AG08395 (cell line): ENCODE results near the gene FOXP1.

ENCODE experiments used
- DNase-seq: peaks from one replicate; pipeline ENCODE4 v3.0.0; 2012; ENCODE audit warnings: mixed read lengths, low spot score

The FOXP1 gene

DNA sequence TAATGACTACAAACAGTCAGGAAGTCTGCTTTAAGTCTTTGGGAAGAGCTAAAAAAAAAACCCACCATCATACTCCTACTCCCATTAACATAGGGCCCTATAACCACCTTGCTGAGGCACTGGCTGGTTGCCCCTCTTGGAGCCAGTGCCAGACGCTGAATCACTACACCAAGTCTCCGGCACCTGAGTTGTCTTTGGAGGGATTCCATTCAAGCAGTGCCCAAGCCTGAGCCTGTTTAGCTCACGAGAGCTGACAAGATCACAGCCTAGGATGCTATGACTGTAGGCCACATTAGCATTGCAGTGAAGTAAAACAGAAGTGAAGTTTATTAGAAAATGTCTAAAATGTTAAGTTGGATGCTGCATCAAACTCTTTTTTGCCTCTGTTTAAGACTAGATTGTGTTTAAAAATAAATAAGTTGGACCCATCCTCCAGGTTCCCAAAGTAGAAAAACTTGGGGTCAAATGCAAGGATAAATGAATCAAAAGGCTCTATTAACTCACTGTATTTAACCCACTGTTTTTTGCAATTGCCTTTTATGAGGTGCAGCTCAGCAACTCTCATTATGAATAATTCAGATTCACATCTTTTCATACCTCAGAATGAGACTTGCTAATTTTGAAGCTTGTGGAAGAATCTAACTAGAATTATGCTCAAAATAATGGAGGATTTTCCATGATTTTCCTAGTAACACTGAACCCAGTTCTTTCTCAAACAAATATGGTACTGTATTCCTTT lies 461.9 kb downstream of the FOXP1 start:
- no peak for DNase-seq

DNA sequence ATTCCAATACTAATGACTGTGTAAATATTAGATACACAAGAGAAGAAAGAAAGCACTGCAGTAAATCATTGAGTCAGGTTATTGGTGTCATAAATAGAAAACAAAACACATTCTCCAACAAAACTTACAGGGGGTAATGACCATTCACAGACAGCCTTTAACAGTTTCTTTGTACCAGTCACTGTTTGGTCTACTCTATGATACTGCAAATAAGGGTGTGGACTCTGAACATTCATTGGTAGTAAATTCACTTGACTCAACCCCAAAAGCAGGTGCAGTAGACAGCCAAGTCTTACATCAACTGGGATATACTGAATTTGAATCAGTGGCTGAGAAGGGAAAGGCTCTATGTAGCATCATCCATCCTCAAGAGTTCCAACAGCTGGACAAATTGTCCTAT lies 463.5 kb downstream of the FOXP1 start:
- no peak for DNase-seq

DNA sequence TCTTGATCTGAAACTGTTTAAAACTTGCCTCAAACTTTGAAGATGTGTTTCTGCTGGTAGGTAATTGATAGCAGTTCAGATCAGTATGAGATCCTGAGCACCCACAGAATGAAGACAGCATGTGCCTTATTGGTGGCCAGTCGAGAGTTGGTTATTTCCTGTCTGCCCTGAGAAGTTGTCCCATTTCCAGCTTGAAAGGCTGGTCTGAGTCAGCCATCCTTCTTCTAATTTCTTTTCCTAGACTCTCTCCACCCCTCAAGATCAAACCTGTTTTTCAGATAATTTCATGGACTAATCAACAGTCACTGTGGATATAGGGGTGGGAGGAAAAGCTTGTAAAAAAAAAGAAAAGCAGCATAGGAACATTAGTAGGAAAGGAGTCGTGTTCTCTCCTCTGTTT lies 464.4 kb downstream of the FOXP1 start:
- peak; percentile 32 for DNase-seq

DNA sequence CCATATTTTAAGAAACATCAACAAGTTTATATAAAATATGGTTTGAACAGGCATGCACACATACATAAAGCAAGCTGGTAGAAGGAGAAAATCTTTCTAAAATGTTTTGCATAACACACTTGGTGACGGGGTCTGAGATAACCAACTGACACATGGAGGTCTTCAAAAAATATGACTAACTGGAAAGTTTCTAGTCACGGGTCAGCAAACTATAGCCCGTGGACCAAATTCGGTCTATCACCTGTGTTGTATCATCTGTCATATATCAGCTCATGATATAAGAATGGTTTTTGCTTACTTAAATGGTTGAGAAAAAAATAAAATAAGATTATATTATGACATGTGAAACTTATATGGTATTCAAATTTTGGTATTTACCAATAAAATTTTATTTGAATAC lies 465.1 kb downstream of the FOXP1 start:
- DNase-seq: no peak

DNA sequence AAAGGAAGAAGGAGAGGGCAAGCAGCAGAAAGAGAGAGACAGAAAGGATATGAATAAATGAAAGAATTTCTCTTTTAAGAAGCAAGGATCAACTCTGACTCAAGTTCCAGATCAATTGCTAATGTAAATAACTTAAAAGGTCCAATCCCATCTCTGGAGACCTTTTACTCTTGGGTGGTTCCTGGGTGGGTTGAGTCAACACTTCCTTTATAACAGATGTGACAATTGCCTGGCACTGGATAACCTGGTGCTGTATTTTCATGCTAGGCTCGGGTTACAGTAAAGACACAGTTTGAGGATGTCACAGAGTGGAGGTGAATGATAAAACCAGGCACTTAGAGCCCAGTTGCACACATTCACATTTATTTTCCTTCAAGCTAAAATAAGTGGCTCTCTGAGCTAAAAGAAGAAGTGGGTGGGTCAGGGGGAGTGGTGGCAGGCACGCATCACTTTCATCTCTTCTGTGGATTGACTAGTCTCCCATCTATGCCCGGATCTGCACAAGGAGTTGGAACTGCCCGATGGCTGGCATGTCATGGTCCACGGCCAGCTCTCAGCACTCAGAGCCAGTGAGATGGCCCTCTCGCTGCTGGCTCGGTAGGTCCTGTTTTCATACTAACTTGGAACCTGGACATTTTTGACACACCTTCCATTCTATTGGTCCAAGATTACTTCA lies 465.8 kb downstream of the FOXP1 start:
- peak; percentile 9 for DNase-seq

DNA sequence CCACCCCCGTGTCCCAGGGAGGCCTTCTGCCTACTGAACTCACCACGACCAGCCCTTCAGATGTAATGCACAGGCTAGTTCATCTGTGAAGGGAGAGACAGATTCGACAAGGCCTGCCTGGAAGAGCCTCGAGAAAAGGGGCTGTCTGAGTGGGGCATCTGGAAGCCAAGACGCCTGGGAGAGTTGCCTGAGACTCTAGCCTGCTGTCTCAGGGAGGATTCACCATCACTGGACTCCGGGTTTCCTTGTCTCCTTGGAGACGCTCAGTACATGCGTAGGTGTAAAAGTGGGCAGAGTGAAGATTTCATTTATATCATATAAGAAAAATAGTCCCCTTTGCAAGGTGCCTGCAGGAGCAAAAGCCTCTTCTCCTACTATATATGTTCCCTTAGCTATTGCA lies 468.9 kb downstream of the FOXP1 start:
- no peak for DNase-seq

DNA sequence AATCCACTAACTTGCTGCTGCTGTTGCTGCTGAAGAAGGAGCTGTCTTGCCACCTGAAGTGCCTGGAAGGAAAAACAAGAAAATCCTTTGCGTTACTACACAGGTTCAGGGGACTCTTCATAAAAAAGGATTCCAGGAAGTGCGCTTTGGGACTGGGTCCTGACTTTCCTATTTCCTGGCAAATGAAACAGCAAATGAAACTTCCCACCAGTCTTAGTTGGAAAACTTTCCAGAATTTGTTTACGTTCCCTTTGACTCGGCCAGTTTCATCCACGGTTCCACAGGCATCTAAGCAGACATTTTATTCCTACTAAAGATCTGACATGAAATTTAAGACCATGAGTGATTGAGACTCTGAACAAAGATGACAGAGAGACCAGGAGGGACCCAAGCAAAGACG lies 471.0 kb downstream of the FOXP1 start:
- DNase-seq: no peak

DNA sequence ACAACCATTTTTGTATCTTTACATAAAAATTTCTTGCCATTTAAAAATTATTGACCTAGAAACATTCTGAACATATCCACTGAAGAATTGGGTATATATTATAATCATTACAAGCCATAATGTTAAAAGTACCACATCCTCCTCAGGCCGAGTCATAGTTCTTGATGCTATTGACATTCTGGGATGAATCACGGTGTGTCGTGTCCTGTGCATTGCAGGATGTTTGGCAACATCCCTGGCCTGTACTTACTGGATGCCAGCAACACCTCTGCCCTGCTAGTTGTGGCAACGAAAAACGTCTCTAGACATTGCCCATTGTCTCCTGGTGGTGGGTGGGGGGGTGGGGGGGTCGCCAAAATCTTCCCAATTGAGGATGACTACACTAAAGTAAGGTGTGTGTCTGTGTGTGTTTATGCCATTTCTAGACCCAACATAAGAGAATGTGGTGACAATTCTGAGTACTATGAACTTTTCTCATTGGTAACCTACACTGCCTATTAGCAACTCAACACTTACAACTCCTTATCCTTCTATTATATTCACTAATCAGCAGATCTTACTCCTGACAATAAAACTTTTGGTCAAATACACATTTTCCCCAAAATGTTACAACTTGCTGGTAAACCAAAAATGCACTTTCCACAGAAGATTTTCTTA lies 471.6 kb downstream of the FOXP1 start:
- peak; percentile 68 for DNase-seq

DNA sequence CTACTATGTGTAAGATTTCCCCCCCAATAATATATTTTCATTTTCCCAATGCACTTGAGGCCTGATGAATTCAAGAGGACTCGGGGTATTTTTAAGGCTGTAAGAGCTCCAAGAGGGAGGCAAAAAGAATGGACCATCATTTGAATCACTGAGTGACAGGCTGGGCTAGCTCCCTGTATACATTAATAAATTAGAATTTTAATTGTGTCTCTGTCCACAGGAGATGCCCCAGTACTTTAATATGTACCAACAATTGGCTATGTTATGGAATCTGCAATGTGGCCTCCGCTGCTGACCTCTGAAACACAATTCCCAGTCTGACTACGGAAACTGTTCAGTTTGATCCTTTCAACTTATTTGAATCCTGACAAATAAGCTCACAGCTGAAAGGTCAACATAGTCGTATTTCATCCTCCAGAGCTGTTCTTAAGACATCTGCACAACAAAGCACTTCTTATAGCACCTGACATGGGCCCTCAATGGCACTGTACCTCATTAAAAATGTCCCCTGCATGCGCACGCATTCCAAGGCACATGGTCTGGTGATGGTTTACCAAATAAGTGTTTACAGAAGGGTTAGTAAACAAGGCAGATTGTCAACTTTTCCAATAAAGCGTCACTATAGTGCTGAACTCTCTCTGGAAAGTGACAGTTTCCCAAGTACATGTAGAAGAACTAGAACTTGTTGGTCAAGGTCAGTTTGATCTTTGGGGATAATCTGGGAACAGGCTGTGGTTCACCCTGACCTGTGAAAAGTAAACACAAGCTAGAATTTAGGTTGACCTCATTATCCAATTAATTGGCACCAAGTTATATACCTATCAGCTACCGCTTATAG lies 472.9 kb downstream of the FOXP1 start:
- no peak for DNase-seq

DNA sequence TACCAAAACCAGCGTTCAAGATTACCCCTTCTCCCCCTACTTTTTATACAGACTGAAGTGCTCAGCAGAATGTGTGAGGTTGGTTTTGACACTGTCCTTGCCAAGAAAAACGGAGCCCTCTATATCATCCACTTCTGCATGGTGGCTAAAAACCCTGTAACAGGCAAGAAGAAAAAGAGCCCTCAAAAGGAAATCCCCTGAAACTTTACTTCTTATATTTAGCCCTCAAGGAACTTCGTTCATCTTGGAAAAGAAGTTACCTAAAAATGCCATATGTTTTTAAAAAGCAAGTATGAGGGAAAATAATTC lies 473.6 kb downstream of the FOXP1 start:
- no peak for DNase-seq

DNA sequence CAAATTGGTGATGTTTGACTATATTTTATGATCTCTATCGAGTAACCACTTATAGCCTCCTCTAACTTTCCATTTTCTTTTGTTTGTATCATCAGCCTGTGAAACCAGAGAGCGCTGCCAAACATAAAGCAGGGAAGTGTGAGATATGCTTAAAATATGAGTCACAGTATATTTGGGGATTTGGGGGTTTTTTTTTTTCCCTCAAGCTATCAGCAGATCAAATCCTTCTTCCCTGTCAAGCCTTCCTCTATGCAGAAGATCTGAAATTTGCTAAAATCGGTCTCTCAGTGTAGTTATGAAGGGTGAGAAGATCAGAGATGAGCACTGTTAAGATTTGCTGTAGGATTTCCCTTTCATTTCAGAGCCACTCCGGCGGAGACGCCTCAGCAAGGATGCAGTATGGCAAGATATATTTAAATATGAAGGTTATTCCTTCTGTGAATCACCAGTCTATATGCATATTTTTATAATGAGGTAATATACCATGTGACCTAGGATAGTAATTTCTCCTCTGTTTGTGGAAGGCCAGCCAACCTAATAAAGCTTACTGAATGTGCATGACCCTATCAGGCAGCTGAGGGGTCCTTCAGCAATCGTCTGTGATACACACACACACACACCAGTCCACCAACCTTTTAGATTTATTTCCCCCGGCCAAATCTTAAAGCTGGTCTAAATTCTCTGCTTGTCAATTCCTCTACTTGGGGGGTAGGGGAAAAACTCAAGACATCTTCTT lies 474.1 kb downstream of the FOXP1 start:
- DNase-seq: peak; percentile 20

DNA sequence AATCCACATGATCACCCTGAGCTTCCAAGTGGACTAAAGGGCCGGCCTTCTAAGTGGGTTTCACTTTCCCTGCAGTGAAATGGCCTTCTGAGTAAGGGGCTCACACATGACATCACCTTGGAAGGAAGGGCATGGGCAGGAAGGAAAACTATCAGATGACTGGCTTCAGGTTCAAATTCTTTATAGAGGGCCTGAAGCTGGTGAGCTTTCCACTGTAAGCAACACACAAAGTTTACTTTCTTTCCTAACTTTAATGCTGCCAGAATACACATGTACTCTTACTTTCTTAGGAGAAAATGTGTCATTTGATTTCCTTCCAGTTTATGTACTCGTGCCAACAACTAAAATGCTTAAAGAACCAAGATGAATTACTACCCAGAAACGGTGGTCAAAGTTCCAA lies 475.6 kb downstream of the FOXP1 start:
- DNase-seq: no peak

DNA sequence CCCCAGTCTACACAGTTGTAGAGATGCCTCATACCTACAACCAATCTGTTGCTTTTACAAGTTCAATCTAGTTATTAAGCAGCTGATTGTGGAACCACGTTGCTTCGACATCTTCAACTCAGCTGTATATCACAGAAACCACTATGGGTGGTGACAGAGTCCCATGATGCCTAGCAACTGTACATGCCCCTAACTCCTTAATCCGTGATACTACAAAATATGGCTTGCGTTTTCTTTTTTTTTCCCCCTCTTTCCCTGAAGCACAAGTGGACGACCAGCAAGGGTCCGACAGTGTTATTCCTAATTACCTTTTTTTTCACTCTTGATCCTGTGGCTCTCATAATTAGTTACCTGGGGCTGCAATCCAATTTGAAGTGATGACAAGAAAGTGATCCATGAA lies 478.6 kb downstream of the FOXP1 start:
- no peak for DNase-seq

DNA sequence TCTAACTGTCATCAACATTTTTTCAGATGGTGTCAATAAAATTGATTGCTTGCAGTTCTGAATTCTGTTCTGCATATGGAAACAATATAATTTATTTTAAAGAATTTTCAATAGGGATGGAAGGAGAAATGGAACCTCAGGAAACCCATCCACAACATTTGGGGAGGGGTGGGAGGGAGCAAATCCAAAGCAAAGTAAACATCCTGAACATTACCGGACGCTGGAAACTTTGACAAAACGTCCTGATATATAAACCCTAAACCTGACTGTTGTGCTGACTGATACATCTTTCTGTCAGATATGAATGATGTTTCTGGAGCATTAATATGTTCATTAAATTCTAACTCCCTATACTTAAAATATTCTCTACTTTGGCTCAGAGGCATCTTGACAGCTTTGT lies 479.0 kb downstream of the FOXP1 start:
- no peak for DNase-seq

DNA sequence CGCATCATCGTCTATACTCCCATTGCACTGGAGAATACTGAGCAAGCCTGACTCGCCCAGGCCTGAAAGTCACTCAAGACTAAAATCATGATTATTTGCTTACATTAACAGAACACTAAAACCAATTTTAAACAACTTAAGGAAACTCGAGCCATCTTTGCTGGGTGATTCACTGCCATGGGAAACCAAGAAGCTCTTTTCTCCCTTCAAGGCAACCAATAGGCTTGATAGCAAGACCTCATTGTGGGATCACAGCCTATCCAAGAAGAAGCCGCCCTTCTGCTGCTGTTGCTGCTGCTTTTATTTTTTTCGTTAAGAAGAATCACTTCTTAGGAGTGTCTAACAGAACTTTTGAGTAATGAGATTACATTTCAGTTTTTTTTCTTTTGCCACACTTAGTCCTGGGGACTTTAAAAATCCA lies 479.4 kb downstream of the FOXP1 start:
- peak; percentile 35 for DNase-seq

DNA sequence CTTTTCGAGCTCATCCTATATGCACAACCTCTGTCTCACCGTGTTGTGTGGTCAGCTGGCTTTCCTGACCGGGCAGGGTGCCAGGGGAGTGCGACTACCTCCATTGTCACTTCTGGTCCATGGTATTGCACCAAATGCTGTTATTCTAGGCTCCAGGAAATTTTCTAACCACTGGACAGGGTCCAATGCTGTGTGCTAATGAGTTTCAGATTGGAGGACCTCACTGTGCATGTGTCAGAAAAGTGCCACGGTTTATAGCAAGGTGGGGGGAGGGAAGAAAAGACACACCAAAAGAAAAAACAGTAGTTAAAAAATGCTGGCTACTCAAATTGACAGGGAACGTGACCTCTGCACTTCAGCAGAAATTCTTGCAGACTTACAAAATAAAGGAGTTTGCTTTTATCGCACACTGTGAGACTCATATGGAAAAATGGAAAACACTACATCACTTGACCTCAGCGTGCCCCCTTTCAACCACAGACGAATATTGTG lies 480.1 kb downstream of the FOXP1 start:
- DNase-seq: peak; percentile 50

DNA sequence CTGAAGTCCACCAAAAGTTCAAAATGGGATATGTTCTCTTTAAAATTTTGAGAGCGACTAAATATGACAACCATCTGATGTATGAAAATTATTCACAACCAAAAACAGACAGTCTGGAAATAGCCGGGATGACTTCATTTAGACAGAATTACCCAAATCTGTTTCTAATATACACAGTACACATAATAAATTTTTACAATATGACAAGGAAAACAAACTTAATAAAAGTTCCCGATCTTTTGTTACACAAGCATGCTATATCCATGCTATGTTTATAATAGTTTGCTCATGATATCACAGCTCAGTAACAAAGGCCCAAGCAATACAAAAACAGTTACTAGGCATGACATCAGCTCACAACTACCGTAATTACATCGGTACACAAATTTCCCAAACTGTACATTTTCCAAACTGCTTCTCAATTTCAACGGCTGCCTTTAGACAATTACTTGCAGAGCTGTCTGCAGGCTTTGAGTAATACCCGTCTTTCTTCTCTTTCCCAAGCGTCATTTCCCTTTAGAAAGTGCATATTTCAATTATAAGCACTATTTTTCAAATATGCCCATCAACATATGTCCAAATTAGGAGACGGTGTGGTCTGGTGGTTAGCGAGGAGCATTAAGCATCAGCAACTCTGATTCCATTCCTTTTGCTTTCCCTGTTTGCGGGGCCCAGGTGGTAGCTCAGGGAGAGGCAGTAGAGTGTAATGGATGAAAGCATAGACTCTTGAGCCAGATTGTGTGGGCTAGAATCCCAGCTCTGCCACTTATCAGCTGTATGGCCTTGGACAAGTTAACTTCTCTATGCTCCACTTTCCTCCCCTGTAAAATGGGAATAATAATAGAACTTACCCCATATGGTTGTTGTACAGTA lies 481.2 kb downstream of the FOXP1 start:
- DNase-seq: peak; percentile 85

DNA sequence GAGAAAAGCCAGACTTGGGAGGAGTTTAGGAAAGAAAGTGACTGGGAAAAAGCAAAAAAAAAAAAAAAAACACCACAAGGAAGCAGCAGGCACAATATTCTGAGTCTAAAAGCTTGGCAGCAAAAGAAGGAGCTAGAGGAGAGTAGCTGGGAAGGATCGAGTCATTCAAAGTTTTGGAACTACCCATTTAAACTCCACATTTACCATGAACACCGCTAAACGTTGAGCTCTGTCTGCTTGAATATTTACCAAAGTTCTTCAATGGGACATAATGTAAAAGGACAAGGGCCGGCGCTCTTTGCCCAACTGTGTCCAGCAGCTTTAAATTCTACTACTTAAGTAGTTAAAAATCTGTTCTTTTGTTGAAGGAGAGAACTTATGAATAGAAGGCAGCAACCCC lies 481.9 kb downstream of the FOXP1 start:
- peak; percentile 44 for DNase-seq

DNA sequence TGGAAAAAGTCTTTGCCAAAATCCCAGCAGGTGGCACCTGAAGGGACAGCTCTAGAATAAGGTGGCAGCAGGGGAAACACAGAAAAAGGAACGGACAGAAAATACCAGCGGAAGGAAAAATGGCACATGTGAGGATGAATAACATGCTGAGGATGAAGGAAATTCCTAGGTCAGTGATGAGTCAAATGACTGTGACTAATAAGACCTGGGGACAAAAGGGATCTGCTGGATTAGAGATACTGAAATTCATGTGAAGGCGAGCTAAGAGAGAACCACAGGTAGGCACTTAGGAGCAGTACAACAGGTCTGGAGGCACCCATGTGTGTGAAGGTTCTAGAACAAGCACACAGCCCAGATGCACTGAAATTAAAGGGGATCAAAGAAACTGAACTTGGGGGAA lies 482.5 kb downstream of the FOXP1 start:
- peak; percentile 69 for DNase-seq

DNA sequence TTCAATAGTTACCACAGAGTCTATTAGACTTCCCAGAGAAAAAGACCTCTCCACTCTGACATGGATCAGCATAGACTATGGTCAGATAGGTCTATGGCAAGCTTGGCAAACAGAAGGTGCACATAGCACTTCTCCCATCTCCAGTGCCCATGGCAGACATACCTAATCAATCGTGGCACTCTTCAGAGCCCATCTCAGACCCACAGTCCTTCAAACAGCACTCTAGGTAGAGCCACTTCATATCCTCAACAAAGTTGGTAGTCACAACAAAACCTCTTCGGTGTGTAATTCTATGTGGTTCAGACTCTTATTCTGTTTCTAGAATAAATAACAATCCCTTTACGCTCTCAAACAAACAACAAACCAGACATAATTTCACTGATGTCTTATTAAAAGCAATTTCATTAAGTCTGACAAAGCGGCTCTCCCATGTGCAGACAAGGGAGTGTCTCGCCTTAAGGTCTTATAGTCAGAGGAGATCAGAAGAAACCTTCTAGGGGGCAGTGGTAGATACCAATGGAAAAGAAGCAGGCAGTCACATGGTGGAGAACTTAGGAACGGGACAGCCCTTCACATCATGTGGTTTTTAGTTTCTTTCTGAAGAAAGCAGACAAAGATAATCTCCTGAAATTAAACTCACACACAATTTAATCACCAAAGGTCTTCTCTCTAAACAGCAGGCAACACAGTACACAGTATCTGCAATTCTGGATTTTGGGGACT lies 483.4 kb downstream of the FOXP1 start:
- DNase-seq: no peak
